ENCODE measurements around the gene RTP5.

DNA sequence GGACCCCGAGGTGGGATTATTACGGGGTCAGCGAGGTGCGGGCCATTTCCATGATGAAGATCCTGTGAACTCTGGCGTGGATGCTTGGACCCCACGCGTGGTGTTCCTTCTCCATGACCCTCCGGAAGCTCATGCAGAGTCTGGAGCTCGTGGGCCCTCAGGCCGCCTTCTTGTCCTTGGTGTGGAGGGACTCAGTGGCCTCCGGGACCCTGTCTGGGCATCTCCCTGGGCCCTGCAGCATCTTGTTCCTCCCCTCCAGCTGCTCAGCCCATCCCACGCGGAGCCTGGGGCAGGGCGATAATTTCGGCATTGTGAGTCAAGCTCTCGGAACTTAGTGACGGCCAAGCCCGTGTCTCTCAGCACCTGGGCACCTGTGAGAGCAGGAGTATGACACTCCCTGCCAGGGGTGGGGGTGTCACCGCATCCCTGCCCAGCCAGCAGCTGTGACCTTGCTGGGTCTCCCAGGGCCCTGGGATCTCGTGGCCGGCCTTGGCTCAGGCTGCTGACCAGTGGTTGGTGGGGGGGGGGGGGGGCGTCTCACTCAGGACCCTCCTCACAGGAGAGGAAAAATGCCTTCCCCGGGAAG is 24.6 kb downstream of the RTP5 start:
- TF ChIP-seq, protein P1, sequence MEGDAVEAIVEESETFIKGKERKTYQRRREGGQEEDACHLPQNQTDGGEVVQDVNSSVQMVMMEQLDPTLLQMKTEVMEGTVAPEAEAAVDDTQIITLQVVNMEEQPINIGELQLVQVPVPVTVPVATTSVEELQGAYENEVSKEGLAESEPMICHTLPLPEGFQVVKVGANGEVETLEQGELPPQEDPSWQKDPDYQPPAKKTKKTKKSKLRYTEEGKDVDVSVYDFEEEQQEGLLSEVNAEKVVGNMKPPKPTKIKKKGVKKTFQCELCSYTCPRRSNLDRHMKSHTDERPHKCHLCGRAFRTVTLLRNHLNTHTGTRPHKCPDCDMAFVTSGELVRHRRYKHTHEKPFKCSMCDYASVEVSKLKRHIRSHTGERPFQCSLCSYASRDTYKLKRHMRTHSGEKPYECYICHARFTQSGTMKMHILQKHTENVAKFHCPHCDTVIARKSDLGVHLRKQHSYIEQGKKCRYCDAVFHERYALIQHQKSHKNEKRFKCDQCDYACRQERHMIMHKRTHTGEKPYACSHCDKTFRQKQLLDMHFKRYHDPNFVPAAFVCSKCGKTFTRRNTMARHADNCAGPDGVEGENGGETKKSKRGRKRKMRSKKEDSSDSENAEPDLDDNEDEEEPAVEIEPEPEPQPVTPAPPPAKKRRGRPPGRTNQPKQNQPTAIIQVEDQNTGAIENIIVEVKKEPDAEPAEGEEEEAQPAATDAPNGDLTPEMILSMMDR (IDR thresholded peaks at IDR 0.05): no peak
- no peak for TF ChIP-seq EZH2 (IDR thresholded peaks at IDR 0.05; ENCODE audit: borderline replicate concordance, insufficient read depth, low read depth, low read length, poor library complexity, severe bottlenecking)

Measured in B cell (primary cell).